ENCODE results near the gene AMOTL1. TPM values are rescaled to one million over a fixed set of nuclear protein-coding genes. Genes with fewer than 3 reads are reported as not detected.

AMOTL1 gene
- polyA plus RNA-seq, 1 experiment, result 43.7 TPM

GRCh38 chr11:94871491-94872185, 103.5 kb downstream of the AMOTL1 start:
- no peak for DNase-seq (ENCODE audit: low read depth, low spot score)
- H3K4me3 ChIP-seq (ENCODE audit: low read depth, low read length), result no peak overlapping the region
- H3K27ac ChIP-seq (ENCODE audit: low read depth, low read length), result no peak overlapping the region
- H3K27me3 ChIP-seq (ENCODE audit: control insufficient read depth, insufficient read depth, low read length), result no peaks in the 10 kb centered on the region
- ChIA-PET POLR2A (no interaction called here), CTCF (interaction anchor here (0.6 to 1.4 kb wide), 3 partner anchors 27 to 249 kb away, joined by 3 to 6 read pairs (median 5); no protein-coding TSS in a partner anchor)
- H3K9me3 ChIP-seq (ENCODE audit: control insufficient read depth, insufficient read depth, low read length), result no peaks in the 10 kb centered on the region; the same call in 1 of the 2 replicates
- no peak for TF ChIP-seq CTCF (IDR thresholded peaks at IDR 0.05; ENCODE audit: low read depth, low read length)

GRCh38 chr11:94873916-94874540, 105.9 kb downstream of the AMOTL1 start:
- POLR2A ChIA-PET, result no interaction called here
- Histone ChIP-seq H3K9me3 (ENCODE audit: control insufficient read depth, insufficient read depth, low read length) (no peaks in the 10 kb centered on the region; the same call in 1 of the 2 replicates), H3K27me3 (ENCODE audit: control insufficient read depth, insufficient read depth, low read length) (no peaks in the 10 kb centered on the region), H3K4me3 (ENCODE audit: low read depth, low read length) (no peak overlapping the region), H3K27ac (ENCODE audit: low read depth, low read length) (peak overlapping the region; percentile 11)
- no peak for TF ChIP-seq CTCF (IDR thresholded peaks at IDR 0.05; ENCODE audit: low read depth, low read length)
- DNase-seq (ENCODE audit: low read depth, low spot score), result no peak
- CTCF ChIA-PET, result interaction anchor here (1.4 kb wide), 1 partner anchor 251 kb away, joined by 3 read pairs; no protein-coding TSS in a partner anchor

DNA sequence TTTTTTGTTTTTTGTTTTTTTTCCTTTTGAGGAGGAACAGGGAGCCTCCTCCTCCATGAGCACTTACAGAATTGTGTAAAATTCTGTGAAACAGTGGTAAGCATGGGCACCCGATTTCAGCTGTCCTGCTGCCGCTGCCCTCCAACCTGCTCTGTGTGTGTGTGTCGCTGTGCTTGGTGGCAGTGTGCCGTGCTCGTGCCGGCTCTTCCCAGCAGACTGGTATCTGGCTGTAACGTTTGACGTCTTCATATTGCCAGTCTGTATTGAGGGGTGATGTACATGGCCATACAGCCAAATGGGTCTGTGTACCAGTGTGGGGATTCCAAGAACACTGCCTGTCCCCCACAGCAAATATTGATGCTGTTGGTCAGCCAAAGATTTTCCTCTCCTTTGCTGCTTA, 108.1 kb downstream of the AMOTL1 start:
- Histone ChIP-seq H3K9me3 (ENCODE audit: control insufficient read depth, insufficient read depth, low read length) (no peaks in the 10 kb centered on the region), H3K27me3 (ENCODE audit: control insufficient read depth, insufficient read depth, low read length) (no peaks in the 10 kb centered on the region), H3K4me3 (ENCODE audit: low read depth, low read length) (no peak overlapping the region), H3K27ac (ENCODE audit: low read depth, low read length) (peak overlapping the region; percentile 99)
- no peak for DNase-seq (ENCODE audit: low read depth, low spot score)
- POLR2A ChIA-PET, result interaction anchor here (0.5 to 1.3 kb wide), 3 partner anchors 13 to 41 kb away, joined by 3 to 4 read pairs (median 3); no protein-coding TSS in a partner anchor
- CTCF ChIA-PET, result interaction anchor here (1.1 to 1.2 kb wide), 2 partner anchors 93 to 252 kb away, joined by 4 to 7 read pairs; no protein-coding TSS in a partner anchor
- TF ChIP-seq CTCF (IDR thresholded peaks at IDR 0.05; ENCODE audit: low read depth, low read length), result no peak

- CTCF ChIA-PET, result interaction anchor here (0.6 to 1.2 kb wide), 6 partner anchors 65 to 357 kb away, joined by 3 to 7 read pairs (median 4); no protein-coding TSS in a partner anchor
- Histone ChIP-seq H3K9me3 (ENCODE audit: control insufficient read depth, insufficient read depth, low read length) (no peaks in the 10 kb centered on the region), H3K4me3 (ENCODE audit: low read depth, low read length) (no peak overlapping the region), H3K27me3 (ENCODE audit: control insufficient read depth, insufficient read depth, low read length) (no peaks in the 10 kb centered on the region), H3K27ac (ENCODE audit: low read depth, low read length) (peak overlapping the region; percentile 99)
- POLR2A ChIA-PET, result interaction anchor here (0.5 to 1.3 kb wide), 3 partner anchors 14 to 42 kb away, joined by 3 to 4 read pairs (median 3); no protein-coding TSS in a partner anchor
- peak; percentile 40; the same call in 1 of the 2 replicates for TF ChIP-seq CTCF (IDR thresholded peaks at IDR 0.05; ENCODE audit: low read depth, low read length)
- DNase-seq (ENCODE audit: low read depth, low spot score), result peak; percentile 85
Measured at GRCh38 chr11:94876645-94877442, 108.7 kb downstream of the AMOTL1 start.

Data from AG04450 (cell line).